Activated CD4-positive, alpha-beta T cell treated with anti-CD3 and anti-CD28 coated beads, Interleukin-2, Interleukin-4, amounts not matched to agents 100 ng/mL and 50 ng/mL, durations not matched to agents 16 hours and 8 hours (primary cell): ENCODE results near the gene CHRND.
"Not testable (repeated sequence)": the region's sequence is repeated elsewhere in the genome, so short reads cannot be mapped to it uniquely, and the experiment has no call there.

Experiments
- DNase-seq: peaks from one replicate; pipeline ENCODE4 v3.0.0-alpha.2; 2020; ENCODE audit warnings: low spot score

Gene CHRND

DNA sequence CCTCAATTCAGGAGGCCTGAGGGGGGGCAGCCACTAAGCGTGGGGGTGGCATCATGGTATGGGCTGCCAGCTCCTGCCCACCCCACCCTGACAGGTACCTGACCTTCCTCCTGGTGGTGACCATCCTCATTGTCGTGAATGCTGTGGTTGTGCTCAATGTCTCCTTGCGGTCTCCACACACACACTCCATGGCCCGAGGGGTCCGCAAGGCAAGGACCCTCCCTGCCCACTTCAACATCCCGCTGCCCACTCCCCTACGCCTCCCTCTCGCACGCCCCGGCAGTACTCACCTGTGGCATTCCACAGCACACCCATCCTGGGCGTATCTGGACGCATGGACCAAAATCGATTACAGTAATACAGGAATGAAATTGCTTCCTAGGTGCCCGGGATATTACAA lies 17.5 kb downstream of the CHRND start:
- no peak for DNase-seq

DNA sequence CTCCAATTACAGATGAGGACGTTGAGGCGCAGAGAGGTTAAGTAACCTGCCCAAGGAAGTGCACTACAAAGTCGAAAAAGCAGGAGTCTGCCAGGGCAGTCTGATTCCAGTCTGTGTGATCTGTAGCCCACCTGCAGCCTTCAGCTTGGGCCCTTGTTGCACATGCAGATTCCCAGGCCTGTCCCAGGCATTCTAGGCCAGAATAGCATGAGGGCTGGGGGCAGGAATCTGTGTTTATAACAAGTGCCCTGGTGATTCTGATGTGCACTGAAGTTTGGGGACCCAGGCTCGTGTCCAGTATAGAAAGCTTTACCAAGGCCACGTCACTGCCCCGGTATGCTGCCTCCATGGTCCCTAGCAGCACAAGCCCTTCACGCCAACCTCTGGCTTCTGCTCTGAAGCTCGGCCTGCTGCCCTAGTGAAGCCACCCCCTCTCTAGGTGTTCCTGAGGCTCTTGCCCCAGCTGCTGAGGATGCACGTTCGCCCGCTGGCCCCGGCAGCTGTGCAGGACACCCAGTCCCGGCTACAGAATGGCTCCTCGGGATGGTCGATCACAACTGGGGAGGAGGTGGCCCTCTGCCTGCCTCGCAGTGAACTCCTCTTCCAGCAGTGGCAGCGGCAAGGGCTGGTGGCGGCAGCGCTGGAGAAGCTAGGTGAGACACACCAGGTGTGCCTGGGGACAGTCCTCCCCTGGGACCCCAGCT lies 18.1 kb downstream of the CHRND start:
- no peak for DNase-seq

- no peak for DNase-seq
These were observed 18.7 kb downstream of the CHRND start for GRCh38 chr2:232544674-232545073.

GRCh38 chr2:232545511-232546375 lies 19.8 kb downstream of the CHRND start:
- DNase-seq: no peak

GRCh38 chr2:232547991-232548390 lies 22.0 kb downstream of the CHRND start:
- no peak for DNase-seq

DNA sequence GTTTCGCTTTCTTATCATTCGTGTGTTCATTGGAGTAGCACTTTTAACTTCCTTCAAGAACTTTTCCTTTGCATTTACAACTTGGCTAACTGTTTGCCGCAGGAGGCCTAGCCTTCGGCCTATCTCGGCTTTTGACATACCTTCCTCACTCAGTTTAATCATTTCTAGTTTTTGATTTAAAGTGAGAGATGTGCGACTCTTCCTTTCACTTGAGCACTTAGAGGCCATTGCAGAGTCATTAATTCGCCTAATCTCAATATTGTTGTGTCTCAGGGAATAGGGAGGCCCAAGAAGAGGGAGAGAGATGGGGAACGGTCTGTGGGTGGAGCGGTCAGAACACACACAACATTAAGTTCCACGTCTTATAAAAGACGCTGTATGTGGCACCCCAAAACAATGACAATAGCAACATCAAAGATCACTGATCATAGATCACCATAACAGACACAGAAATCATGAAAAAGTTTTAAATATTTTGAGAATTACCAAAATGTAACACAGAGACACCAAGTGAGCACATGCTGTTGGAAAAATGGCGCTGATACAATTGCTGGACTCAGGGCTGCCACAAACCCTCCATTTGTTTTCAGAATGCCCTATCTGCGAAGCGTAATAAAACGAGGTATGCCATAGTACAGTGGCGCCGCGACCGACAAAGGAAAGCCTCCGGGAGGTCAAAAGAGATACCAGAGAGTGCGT lies 23.8 kb downstream of the CHRND start:
- peak; percentile 15 for DNase-seq

DNA sequence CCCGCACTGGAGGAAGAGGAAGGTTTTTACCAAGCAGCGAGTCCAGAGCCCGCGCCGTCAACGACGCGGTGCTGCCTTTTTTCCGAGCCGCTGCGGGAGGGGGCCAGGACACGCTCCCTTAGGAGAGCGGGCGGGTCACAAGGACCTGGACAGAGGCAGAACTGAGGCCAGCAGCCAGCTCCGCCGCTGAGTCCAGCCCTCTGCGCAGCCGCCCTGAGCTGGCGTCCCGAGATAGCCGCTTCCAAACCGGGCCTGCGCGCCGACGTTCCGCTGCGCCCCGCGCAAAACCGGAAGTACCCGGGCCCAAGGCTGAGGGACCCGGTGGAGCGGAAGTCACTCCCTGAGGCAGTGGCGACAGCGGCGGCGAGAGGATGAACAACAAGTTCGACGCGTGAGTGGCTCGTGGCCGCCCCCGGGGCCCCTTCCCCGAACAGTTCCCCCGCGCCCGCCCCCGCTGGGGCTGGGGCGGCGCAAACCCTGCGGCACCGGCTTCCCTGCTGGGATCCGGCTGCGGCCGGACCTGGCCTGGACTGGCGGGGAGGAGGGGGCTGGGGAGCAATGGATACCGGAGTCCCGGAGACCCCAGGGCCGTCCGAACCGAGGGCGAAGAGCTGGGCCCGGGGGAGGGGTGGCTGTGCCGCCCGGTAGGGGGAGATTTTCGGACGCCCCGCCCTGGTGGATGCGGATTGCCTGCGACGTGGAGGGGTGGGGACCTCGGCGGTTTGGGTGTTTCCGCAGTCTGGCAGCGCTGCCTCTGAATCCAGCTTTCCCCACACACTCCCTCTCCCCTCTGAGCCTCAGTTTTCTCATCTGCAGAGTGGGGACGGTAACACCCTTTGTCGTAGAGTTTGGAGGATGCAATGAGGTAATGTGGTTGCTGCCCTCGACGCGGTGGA lies 24.6 kb downstream of the CHRND start, which contains the start of the genes EIF4E2 and TIGD1:
Gene EIF4E2, plus strand, starts transcription at position 336 of the 896 bp plus-strand sequence. Its CDS starts 36 bp downstream, at position 372.
Gene TIGD1, minus strand, starts transcription at position 204 of the 896 bp plus-strand sequence. CDS start 675 bp downstream, outside the sequence.
- DNase-seq: peak; percentile 94

DNA sequence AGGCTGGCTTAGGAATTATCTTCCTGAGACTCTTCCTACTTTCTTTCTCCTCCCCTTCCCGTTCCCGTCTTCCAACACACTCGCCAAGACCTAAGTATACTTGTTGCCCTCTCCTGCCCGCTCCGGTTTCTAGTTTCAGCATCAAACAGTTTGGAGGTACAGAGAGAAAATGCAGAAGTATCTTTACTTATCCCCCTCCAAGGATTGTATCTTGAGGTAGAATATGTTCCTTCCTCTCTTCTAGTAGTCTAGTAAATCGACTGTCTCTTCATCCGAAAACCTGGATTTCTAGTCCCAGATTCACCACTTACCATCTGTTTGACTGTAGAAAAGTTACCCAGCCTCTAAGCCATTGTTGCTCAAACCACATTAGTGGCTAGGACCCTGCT lies 25.3 kb downstream of the CHRND start:
- DNase-seq: no peak

GRCh38 chr2:232551776-232552175 lies 25.8 kb downstream of the CHRND start:
- no peak for DNase-seq

GRCh38 chr2:232556426-232556825 lies 30.5 kb downstream of the CHRND start:
- no peak for DNase-seq

DNA sequence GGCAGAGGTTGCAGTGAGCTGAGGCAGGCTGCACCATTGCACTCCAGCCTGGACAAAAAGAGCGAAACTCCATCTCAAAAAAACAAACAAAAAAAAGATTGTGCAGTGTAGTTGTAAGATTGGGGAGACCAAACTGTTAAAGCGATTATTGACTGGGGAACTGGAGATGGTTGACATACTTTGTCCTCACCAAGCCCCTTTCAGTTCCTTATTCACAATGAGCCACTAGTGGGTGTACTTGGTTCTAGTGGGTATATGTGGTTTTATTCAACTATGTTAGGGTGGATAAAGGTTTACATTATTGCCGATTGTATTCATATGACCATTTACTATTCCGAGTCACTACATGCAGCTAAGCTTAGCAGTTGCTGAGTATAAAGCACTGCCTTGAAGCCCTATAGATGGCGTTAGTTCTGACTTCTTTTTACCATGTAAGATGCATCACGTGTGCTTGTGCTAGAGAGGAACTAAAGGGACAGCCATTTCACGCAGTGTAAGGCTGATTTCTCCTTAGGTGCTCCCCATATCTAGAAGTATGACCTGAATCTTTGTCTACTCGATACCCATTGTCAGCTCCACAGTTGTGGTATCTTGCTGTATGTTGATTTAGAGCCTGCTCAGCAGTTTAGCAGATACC lies 36.7 kb downstream of the CHRND start:
- no peak for DNase-seq

DNA sequence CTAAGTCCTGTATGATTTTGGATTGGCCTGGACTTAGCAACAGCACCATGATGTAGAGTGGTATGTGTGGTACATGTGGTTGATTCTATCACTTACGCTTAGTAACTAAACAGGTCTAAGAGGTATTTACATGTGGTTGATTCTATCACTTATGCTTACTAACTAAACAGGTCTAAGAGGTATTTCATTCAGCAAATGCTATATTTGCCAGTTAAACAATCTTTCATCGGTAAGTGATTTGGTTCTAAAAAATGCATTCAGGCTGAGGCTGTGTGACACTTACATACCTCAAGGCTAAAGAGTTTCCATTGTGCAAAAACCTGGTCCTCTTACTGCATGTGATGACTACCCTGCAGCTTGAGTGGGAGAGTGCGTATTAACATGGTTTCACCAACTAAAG lies 37.6 kb downstream of the CHRND start:
- DNase-seq: no peak

GRCh38 chr2:232567721-232568120 lies 41.8 kb downstream of the CHRND start:
- no peak for DNase-seq

DNA sequence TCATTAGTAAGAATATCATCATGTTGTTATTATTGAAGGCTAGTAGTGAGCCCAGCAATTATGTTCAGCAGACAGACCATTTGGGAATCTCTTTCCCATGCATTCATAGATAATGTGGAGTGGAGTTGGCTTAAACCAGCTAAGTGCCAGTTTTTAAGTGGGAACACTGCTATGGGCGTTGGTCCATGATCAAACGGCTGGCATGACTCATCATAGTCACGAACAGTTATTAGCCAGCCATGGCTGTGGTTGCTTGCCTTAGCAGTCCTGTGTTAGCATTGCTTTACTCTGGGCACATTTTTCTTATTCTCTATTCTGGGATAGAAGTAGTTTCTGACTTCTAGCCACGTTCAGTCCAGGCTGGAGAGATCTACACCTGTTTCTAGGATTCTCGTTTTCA lies 42.2 kb downstream of the CHRND start:
- no peak for DNase-seq

DNA sequence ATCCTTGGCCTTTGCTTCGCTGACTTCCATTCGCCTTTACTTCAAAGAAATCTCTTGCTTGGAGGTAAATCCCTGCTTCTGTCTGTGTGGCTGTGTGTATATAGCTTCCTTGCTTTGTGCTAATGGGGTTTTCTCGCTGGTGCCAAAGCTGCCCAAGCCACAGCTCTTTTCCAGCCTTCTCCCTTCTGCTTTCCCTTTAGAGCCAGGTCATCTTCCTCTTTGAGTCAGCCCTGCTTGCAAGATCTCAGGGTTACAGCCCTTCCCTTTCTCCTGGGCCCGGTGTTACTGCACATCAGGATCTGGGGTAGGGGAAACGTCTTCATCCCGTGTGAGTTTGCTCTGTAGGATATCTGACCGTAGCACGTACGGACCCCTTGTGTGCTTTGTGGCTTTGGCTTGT lies 43.6 kb downstream of the CHRND start:
- no peak for DNase-seq

DNA sequence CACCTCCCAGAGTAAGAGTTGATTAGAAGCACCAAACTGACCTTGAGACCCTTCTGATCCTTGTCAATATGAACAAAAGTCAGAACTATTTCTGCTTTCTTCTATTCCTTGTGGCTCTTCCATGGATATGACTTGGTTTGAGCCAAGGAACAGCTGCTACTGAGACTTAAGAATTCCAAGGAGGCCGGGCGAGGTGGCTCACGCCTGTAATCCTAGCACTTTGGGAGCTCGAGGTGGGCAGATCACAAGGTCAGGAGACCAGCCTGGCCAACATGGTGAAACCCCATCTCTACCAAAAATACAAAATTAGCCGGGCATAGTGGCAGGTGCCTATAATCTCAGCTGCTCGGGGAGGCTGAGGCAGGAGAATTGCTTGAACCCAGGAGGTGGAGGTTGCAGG lies 44.5 kb downstream of the CHRND start:
- not testable (repeated sequence) for DNase-seq

DNA sequence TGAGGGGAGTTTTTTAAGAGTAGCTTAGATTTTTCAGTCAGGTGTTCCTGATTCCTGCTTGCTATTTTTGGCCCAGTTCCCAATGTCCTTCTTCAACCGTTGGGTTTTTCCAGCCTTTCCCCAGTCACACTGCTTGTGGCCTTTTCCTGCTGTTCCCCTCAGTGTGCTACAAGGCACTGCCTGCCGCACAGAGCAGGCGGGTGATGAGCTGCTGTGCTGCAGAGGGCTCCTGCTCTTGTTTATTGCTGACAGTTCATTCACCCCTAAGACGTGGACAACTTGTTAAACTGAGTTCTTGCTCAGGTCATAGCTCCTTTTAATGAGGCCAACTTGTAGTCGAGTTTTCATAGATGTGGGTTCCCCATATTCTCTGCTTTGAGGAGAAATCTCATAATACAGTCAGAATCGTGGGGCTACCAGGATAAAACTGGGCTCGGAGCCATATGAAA lies 45.1 kb downstream of the CHRND start:
- no peak for DNase-seq

DNA sequence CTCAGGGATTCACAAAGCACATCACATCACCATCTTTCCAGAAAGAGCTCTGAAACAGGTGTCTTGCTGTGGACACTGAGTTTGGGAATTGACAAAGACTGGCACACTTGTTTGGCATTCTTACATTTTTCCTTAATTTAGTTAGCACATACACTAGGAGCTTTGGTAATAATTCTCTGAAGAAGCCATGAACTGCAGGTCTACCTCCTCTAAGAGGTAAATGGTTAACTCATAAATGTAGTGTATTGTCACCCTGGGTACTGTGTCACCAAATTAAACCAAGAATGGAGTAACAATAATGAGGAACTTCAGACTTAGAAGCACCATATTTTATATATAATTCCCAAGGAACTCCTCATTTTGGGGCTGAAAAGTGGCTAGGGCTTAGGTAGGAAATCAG lies 47.1 kb downstream of the CHRND start:
- DNase-seq: no peak

DNA sequence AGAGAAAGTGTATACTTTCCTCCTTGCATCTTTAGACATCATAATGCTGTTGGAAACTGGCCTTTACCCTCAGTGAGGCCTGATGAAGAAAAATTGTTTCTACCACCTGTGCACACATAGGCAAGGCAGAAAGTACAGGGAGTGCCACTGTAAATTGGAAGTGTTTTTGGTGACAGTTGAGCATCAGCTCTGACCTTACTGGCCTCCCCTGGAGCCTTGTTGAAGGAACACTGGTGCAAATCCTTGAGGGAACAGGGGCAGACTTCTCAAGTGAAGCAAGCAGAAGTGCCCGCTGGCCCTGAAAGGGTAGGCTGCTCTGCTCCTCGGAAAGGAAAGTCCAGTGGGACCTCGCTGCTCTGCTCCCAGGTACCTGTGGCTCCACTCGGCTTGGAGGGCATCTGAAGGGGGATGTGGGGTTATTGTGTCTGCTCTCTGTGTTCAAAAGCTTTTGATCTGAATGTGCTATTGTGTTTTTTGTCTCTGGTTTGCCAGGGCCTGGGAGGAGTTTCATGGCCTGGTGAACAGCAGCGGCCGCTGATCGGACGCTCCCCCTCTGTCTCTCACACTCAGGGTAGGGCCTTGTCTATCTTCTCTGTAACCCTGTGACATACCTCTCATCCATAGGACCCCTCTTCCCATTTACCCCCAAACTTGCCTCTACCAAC lies 47.9 kb downstream of the CHRND start:
- DNase-seq: no peak

- DNase-seq: no peak
These were observed 48.9 kb downstream of the CHRND start for GRCh38 chr2:232574674-232575403.
